Stomach smooth muscle (tissue), 2 donors: ENCODE data around the gene NID2.
A peak's percentile ranks its signal among the peaks of the same experiment; 100 is the strongest.

Experiments used
- H3K27ac ChIP-seq: one replicate; pipeline ENCODE4 v1.7.0; 2013; ENCODE audit warnings: mild to moderate bottlenecking, low read length, inconsistent platforms
- H3K27me3 ChIP-seq, 2 donors: one replicate each; pipeline ENCODE4 v1.7.0; 2013; ENCODE audit warnings: low read length in 2 of 2; ENCODE audit not compliant: insufficient read depth in 2 of 2, control insufficient read depth in 1 of 2
- H3K36me3 ChIP-seq, 2 donors: one replicate each; pipeline ENCODE4 v1.7.0; 2013; ENCODE audit warnings: low read length in 2 of 2; ENCODE audit not compliant: control insufficient read depth in 2 of 2, insufficient read depth in 2 of 2
- H3K4me1 ChIP-seq: one replicate; pipeline ENCODE4 v1.7.0; 2013; ENCODE audit warnings: low read length; ENCODE audit not compliant: control insufficient read depth, insufficient read depth
- H3K4me3 ChIP-seq, 2 donors: one replicate each; pipeline ENCODE4 v1.7.0; 2013; ENCODE audit warnings: low read length in 2 of 2
- H3K9ac ChIP-seq, 2 donors: one replicate each; pipeline ENCODE4 v1.7.0; 2013; ENCODE audit warnings: low read length in 2 of 2, mild to moderate bottlenecking in 1 of 2
- H3K9me3 ChIP-seq, 2 donors: one replicate each; pipeline ENCODE4 v1.7.0; 2013; ENCODE audit warnings: low read length in 2 of 2; ENCODE audit not compliant: control insufficient read depth in 2 of 2
- donor health status: healthy.
- donor health status: Pancreatic carcinoma.

The NID2 gene

DNA sequence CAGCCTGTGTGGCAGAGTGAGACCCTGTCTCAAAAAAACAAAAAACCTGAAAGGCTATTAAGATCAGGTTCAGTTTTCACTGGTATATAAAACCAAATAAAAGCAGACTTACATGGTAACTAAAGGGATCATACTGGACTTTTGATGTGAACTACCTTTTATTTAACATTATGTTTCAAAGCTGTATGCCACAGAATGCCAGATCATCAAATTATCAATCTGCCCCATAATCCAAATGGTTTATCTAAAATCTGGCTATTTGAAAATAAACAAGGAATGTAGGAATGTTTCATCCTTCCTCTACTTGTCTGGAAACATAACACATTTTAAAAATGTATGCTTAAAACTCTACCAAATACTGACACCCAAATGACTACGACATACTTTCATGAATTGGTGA, 14.2 kb downstream of the NID2 start:
- no peak overlapping the region for H3K9ac ChIP-seq
- no peaks in the 10 kb centered on the region for H3K9me3 ChIP-seq
- H3K36me3 ChIP-seq = peaks cover 6 to 15% of the 10 kb centered on the region in 2 donors
- H3K27ac ChIP-seq = peak overlapping the region; percentile 77
- H3K27me3 ChIP-seq = no peaks in the 10 kb centered on the region
- H3K4me3 ChIP-seq = no peak overlapping the region
- peaks cover 58% of the 10 kb centered on the region for H3K4me1 ChIP-seq

DNA sequence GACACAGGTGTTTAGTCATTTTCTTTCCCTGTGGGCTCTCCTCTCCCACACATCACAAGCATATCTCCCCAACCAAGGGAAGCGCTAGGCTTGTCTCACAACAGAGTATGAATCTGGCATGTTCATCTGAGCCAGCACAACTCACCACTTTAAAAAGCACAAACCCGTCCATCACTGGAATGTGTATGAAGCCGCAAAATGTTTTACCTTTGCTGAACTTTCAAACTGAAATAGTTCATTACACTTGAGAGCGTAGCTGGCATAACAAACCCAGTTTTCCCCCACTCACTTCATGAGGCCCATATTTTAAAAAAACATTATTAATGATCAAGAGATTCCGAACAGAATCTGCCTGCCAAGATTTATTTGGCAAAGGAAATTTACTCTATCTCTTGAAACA, 15.8 kb downstream of the NID2 start:
- Histone ChIP-seq H3K27me3 (no peaks in the 10 kb centered on the region), H3K4me1 (peaks cover 62% of the 10 kb centered on the region), H3K4me3 (peak overlapping the region; percentile 36 to 59), H3K9ac (peak overlapping the region in 1 of 2 donors; percentile 46), H3K27ac (peak overlapping the region; percentile 77), H3K9me3 (no peaks in the 10 kb centered on the region), H3K36me3 (peaks cover 4 to 6% of the 10 kb centered on the region in 2 donors)

- Histone ChIP-seq H3K27me3 (no peaks in the 10 kb centered on the region), H3K9me3 (no peaks in the 10 kb centered on the region), H3K27ac (peak overlapping the region; percentile 77), H3K9ac (peak overlapping the region; percentile 37 to 46), H3K4me1 (peaks cover 68% of the 10 kb centered on the region), H3K36me3 (peaks cover 4 to 6% of the 10 kb centered on the region in 2 donors), H3K4me3 (peak overlapping the region; percentile 36 to 59)
Measured at GRCh38 chr14:52052288-52052943, 16.4 kb downstream of the NID2 start.

GRCh38 chr14:52051871-52052270, 17.0 kb downstream of the NID2 start:
- Histone ChIP-seq H3K9ac (no peak overlapping the region), H3K4me3 (peak overlapping the region; percentile 36 to 59), H3K27ac (peak overlapping the region; percentile 77), H3K36me3 (peaks cover 4 to 6% of the 10 kb centered on the region in 2 donors), H3K9me3 (no peaks in the 10 kb centered on the region), H3K4me1 (peaks cover 74% of the 10 kb centered on the region), H3K27me3 (no peaks in the 10 kb centered on the region)

DNA sequence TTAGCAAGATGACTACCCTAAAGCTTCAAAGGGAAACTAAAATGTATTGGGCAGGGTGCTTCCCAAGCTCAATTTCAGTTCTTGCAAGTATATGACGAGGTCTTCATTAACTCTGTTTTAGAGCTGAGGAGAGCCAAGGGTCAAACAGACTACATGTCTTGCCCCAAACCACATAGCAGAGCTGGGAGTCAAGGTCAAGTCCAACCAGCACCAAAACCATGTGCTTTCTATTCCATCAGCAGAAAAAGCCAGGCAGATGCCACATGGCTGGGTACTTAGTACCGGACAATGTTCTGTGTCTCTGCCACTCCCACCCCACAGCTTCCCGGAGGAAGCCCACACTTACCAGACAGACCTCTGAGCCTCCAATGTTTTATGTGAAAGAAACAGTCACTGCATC, 17.6 kb downstream of the NID2 start:
- Histone ChIP-seq H3K27ac (peak overlapping the region; percentile 77), H3K4me3 (peak overlapping the region in 1 of 2 donors; percentile 59), H3K36me3 (peaks cover 4 to 6% of the 10 kb centered on the region in 2 donors)

DNA sequence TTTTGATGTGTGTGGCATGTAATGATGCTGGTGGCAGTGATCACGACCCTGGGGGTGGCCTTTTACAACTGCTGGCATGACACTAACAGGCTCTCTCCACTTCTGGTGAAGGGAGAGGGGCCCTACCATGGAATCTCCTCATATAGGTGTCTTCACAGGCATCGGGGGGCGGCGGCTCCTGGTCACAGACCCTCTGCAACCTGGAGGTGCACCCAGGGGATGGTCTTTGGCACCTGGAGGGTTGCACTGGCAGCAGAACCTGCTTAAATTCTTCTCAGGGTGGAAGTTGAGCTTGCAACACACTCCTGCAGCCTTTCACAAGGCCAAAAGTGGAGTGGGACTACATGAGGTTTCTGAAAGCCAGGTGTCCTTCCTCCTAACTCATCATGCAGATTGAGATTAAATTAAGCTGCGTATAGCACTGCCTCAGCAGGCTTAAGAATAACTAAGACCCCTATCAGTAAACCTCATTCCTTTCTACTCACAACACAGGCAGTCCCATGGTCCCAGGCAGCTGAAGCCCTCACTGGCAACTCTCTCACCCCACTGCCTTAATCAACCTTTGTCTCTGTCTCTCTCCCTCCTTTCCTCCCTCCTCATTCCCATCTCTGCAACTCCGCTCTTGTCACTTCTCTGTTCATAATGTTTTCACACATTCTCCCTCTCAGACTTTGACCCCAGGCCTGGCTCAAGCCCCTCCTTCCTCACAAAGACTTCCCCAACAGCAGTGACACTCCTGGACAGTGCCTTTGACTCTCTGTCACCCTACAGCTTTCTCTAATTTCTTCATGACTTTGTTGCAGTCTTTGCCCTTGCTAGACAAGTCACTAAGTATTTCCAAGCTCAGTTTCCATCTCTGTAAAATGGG, 18.9 kb downstream of the NID2 start:
- Histone ChIP-seq H3K27ac (peak overlapping the region; percentile 77), H3K4me1 (peaks cover 83% of the 10 kb centered on the region), H3K4me3 (peak overlapping the region in 1 of 2 donors; percentile 47)

More for the DNA sequence above, 17.6 kb downstream of the NID2 start:
- H3K4me1 ChIP-seq = peaks cover 77% of the 10 kb centered on the region
- H3K9me3 ChIP-seq = no peaks in the 10 kb centered on the region
- peak overlapping the region in 1 of 2 donors; percentile 29 for H3K9ac ChIP-seq
- no peaks in the 10 kb centered on the region for H3K27me3 ChIP-seq

GRCh38 chr14:52049271-52049670, 19.6 kb downstream of the NID2 start:
- no peak overlapping the region for H3K9ac ChIP-seq
- H3K27me3 ChIP-seq = no peaks in the 10 kb centered on the region
- no peak overlapping the region for H3K4me3 ChIP-seq
- H3K4me1 ChIP-seq = peaks cover 84% of the 10 kb centered on the region
- H3K36me3 ChIP-seq = peaks cover 4 to 6% of the 10 kb centered on the region in 2 donors
- peak overlapping the region; percentile 77 for H3K27ac ChIP-seq
- H3K9me3 ChIP-seq = no peaks in the 10 kb centered on the region

More for the DNA sequence above, 18.9 kb downstream of the NID2 start:
- Histone ChIP-seq H3K9ac (peak overlapping the region in 1 of 2 donors; percentile 21), H3K27me3 (no peaks in the 10 kb centered on the region), H3K36me3 (peaks cover 4 to 6% of the 10 kb centered on the region in 2 donors), H3K9me3 (no peaks in the 10 kb centered on the region)

GRCh38 chr14:52048641-52049204, 20.1 kb downstream of the NID2 start:
- H3K27ac ChIP-seq = peak overlapping the region; percentile 64
- H3K4me3 ChIP-seq = peak overlapping the region in 1 of 2 donors; percentile 40
- peaks cover 83% of the 10 kb centered on the region for H3K4me1 ChIP-seq
- H3K9me3 ChIP-seq = no peaks in the 10 kb centered on the region
- H3K36me3 ChIP-seq = peaks cover 1 to 2% of the 10 kb centered on the region in 2 donors
- no peaks in the 10 kb centered on the region for H3K27me3 ChIP-seq
- H3K9ac ChIP-seq = no peak overlapping the region

DNA sequence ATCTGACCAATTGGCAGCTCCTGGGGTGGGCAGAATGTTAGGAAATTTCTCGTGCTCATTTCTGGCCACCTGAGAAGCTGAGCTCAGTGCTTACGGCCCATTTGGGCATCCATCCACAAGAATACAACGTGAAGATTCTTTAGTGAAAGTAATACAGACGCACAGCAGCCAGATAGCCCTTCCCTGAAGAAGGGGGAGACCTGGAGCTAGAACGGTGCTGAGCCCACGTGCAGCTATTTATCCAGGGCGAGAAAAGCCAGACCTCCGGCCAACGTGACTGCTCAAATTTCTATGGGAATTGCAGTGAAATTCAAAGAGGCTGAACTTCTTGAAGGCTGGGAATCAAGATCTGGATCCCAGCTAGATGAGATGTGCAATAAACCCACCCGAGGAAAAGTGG, 20.7 kb downstream of the NID2 start:
- peaks cover 0 to 2% of the 10 kb centered on the region in 2 donors for H3K36me3 ChIP-seq
- H3K27ac ChIP-seq = peak overlapping the region; percentile 64
- H3K4me3 ChIP-seq = peak overlapping the region in 1 of 2 donors; percentile 8
- no peaks in the 10 kb centered on the region for H3K27me3 ChIP-seq
- H3K4me1 ChIP-seq = peaks cover 84% of the 10 kb centered on the region
- H3K9me3 ChIP-seq = no peaks in the 10 kb centered on the region
- H3K9ac ChIP-seq = no peak overlapping the region

GRCh38 chr14:52046376-52046917, 22.4 kb downstream of the NID2 start:
- Histone ChIP-seq H3K27me3 (no peaks in the 10 kb centered on the region), H3K9ac (no peak overlapping the region), H3K9me3 (no peaks in the 10 kb centered on the region), H3K4me3 (peak overlapping the region in 1 of 2 donors; percentile 31), H3K36me3 (peaks cover 8% of the 10 kb centered on the region in 2 donors), H3K27ac (peak overlapping the region; percentile 64), H3K4me1 (peaks cover 87% of the 10 kb centered on the region)
